Hippocampal formation (tissue), 2 donors: ENCODE data around the gene NAA80.
"Not testable (repeated sequence)": the region's sequence is repeated elsewhere in the genome, so short reads cannot be mapped to it uniquely, and the experiment has no call there.

ENCODE experiments used
- DNase-seq, 2 donors: peaks; one replicate each; lab custom pipeline; 2025; lab: John Stamatoyannopoulos, UW

NAA80 gene

DNA sequence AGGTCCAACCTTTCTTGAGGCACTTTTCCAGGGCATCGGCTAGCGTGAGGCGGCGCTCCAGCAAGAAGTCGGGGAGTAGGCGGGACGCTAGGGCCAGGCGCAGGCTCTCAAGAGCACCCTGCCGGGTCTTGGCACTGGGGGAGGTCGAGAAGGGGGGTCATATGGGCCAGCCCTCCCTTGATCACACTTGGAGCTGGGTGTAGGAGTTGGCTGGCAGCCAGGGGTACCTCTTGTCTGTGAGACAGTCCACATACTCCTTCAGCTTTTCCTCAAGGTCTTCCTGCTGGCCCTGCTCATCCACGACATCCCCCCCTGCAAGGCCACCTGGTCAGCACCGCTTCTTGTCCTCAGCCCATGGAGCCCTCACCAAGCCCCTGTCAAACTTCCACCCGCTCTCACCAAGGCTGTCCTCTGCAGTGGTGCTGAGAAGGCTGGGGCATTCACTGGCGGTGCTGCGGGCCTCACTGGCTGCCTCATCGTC lies 9.0 kb downstream of the NAA80 start:
- DNase-seq: no peak

DNA sequence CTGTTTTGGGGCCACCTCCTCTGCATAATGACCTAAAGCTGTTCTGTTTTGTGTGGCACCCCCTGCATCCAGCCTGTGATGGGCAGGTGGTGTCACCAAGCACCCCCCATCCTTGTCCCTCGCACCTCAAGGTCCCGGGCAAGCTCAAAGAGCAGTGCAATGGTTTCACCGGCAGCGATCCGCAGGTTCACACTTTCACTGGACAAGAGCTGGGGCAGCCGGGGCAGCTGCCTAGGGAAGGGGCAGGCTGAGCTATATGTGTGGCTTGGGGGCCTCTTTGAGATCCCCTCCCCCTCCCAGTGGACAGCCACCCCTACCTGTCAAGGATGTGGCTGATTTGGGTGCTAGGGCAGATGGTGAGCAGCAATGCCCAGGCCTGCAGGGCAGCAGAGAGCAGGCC lies 10.1 kb downstream of the NAA80 start:
- no peak for DNase-seq

DNA sequence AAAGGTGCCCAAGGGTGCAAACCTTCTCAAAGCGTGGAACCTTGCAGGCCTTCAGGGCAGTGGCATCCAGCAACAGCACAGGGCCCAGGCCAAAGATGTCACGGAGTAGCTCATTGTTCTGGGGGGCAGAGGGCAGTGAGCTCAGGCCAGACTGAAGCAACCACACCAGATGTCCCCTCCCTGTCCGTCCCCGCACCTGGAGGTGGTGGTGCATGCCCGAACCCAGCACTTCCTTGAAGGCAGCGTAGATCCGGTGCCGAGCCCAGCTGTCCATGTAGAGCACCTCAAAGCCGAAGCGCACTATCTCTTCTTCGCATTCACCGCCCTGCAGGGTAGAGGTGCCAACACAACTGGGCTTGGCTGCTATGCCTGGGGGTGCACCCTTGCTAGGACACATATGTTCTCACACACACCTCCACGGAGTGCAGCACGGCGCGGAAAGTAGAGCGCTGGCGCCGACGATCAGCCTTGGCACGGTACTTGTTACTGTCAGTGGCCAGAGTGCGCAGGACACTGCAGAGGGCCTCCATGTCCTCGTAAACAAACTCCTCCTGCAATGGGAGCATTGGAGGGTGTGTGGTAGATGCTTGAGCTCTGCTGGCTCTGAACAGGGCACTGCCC lies 10.7 kb downstream of the NAA80 start:
- DNase-seq: no peak

DNA sequence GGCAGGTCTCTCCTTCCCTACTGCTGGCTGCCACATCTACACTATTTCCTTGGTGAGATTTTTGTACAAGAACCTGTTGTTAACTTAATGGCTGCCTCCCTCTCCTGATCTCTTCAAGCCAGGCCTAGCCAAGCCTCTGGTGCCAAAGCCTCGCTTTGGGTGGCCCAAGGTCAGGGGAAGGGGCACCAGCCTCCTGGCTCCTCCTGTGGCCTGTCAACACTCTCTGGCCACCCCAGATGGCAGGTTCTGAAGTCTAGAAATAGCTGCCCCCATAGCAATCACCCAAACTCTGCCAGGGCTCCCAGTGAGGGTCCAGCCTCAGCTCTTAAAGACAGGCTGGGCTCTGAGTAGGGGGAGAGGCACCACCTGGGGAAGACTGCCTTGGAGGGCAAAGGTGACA lies 11.9 kb downstream of the NAA80 start:
- no peak for DNase-seq

DNA sequence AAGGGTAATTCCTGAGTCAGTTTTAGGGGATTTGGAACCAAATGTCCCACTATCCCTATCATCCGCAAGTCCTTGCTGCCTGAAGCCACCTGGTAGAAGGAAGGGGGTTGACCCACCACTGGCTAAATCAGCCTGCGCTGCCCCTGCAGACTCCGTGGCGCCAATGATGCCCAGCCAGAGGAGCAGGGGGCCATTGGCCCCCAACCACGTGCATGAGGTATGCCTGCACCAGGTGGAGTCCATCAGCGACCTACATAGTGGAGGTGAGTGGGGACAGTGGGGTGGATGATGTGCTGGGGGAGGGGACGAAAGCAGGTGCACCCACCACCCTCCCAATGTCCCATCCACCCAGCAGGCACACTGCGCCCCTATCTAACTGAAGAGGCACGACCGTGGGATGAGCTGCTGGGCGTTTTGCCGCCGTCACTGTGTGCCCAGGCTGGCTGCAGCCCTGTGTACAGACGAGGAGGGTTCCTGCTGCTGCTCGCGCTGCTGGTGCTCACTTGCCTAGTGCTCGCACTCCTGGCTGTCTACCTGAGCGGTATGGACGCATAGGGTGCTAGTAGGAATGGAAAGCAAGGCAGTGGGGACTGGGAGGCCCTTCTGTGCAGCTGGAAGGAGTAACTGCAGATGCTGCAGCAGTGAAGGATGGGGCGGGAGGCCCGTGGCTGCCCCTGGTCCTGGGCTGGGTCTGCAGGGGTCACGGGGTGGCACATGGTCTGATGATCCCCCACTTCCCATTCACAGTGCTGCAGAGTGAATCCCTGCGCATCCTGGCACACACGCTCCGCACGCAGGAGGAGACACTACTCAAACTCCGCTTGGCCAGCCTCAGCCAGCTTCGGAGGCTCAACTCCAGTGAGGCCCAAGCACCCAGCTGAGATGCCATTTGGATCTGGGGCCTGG lies 12.6 kb downstream of the NAA80 start:
- DNase-seq: no peak

DNA sequence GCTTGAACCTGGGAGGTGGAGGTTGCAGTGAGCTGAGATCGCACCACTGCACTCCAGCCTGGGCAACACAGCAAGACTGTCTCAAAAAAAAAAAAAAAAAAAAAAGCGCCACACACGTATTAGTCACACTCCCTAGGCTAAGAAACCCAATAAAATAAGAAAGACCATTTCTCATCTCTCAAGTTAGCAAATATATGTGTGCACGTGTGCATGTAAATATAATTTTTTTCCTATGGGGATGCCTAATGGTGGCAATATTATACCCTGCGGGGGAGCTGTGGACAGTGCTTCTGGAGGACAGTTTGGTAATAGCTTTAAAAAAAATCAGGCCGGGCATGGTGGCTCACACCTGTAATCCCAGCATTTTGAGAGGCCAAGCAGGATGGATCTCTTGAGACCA lies 15.1 kb downstream of the NAA80 start:
- not testable (repeated sequence) for DNase-seq

DNA sequence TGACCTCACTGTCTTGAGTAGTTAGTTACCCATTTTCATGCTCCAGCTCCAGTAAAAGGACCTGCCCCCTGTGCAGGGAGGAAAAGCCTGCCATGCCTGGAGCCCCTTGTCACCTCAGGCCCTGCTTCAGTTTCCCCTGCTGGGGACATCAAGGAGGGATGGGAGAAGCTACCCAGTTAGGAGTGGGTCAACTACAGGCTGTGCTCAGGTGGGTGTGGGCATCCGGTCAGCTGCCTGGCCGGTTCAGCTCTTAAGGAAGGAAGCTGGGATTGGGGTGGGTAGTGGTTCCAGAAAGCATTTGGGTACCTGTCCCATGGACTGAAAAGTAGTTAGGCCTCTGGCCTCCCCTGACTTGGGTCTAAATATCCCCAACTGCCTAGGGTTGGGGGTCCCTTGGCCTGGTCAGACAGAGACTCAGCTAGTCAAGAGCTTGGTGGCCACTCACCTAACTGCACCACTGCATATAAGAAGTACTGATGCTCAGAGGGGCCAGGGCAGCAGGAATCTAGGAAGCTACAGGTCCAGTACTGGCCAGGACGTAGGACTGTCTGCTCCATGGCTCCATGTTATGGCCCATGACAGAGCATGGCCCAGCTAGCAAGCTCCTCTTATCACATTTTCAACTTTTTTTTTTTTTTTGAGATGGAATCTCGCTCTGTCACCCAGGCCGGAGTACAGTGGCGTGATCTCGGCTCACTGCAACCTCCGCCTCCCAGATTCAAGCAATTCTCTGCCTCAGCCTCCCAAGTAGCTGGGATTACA lies 19.8 kb downstream of the NAA80 start:
- no peak for DNase-seq

DNA sequence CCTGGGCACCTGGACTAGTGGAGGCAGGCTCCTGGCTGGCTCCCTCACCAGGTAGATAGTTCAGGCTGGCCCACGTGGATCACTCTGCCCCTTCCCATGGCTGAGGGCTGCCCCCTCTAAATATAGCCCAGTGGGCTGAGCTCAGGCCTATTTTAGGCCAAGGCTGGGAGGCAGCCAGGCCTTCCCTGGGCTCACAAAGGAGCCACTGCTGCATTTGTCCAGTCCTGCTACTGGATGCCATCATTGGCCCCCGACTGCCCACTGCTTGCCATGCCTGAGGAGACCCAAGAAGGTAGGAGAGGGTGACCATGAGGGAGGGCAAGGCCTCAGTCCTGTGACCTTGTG lies 20.4 kb downstream of the NAA80 start, which contains the start of gene LSMEM2:
LSMEM2 (plus strand) TSS at position 208 of the 345 bp plus-strand sequence; CDS start at position 235, 27 bp downstream.
- peak in 1 of 2 donors; percentile 54 for DNase-seq

DNA sequence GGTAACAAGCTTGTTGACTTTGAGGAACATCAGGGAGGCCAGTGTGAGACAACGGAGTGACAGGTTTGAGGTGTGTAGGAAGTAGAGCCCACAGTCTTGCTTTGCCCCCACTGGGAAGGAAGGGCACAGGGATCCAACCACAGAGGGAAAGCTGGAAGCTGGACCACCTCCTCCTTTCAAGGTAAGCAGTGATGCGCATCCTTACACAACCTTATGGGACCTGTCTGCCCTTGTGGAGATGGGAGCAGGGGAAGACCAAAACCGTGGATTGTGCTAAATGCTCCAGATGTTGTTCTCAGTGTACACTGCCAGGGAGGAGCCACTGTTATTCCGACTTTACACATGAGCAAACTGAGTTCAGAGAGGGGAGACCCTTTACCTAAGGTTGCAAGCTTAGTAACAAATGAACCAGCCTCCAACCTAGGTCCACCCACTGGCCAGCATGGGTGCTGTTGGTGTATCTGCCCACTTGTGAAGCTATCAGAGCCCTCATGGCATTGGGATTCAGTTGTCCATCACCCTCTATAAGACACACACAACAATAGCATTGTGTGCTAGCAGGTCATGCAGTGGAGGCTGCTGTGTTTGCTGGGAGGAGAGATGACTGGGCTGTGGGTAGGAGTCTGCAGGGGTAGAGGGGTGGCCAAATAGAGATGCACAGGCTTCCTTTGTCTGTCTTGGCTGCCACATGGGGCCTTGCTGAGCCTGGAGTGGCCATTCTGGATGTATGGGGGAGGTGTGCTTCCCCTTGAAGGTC lies 20.9 kb downstream of the NAA80 start:
- peak; percentile 42 to 54 for DNase-seq

DNA sequence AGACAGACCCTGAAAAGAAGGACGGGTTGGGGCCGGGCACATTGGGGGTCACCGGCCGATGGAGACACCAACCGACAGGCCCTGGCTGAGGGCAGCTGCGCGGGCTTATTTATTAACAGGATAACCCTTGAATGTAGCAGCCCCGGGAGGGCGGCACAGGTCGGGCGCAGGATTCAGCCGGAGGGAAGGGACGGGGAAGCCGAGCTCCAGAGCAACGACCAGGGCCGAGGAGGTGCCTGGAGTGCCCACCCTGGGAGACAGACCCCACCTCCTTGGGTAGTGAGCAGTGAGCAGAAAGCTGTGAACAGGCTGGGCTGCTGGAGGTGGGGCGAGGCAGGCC lies 22.5 kb downstream of the NAA80 start:
- no peak for DNase-seq

DNA sequence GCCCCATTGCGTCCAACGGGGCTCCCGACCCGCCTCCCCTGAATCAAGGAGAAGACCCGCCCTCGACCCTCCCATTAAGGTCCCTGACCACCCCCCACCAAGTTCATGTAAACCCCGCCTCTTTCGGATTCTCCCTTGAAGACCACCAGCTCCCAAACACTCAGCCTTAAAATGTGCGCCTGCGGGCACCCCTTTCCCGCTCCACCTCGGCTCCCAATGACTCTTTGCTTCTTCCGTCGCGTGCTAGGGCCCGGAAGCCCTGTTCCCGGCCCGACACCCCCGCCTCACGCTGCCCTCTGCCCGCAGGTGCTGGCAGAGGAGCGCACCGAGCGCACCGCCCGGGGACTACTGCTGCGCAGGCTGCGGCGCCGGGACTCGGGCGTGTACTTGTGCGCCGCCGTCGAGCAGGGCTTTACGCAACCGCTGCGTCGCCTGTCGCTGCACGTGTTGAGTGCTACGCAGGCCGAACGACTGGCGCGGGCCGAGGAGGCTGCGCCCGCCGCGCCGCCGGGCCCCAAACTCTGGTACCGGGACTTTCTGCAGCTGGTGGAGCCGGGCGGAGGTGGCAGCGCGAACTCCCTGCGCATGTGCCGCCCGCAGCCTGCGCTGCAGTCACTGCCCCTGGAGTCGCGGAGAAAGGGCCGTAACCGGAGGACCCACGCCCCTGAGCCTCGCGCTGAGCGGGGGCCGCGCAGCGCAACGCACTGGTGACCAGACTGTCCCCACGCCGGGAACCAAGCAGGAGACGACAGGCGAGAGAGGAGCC lies 23.0 kb downstream of the NAA80 start:
- DNase-seq: no peak

DNA sequence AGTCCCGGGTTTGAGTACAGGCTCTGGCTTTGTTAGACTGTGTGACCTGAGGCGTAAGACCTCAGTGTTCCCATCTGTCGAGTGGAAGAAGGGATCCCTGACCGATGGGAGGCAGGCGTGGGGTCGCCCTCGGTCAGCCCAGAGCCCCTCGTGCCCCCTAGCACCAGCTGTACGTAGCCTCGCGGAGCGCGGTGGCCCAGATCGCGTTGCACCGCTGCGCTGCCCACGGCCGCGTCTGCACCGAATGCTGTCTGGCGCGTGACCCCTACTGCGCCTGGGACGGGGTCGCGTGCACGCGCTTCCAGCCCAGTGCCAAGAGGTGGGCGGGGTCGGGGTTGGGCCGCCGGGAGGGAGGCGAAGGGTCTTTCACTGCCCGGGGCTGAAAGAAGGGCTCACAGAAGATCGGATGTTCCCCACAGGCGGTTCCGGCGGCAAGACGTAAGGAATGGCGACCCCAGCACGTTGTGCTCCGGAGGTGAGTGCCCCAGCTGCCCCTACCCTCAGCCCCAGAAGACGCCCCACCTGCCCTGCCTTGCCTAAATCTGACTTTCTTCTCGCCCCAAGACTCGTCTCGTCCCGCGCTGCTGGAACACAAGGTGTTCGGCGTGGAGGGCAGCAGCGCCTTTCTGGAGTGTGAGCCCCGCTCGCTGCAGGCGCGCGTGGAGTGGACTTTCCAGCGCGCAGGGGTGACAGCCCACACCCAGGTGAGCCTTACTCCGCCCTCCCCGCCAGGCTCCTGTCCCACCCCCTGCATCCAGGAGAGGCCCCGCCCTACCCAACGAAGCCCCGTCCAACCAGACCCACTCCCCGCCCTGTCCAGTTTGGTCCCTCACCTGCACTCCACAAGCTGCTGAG lies 23.8 kb downstream of the NAA80 start:
- no peak for DNase-seq

DNA sequence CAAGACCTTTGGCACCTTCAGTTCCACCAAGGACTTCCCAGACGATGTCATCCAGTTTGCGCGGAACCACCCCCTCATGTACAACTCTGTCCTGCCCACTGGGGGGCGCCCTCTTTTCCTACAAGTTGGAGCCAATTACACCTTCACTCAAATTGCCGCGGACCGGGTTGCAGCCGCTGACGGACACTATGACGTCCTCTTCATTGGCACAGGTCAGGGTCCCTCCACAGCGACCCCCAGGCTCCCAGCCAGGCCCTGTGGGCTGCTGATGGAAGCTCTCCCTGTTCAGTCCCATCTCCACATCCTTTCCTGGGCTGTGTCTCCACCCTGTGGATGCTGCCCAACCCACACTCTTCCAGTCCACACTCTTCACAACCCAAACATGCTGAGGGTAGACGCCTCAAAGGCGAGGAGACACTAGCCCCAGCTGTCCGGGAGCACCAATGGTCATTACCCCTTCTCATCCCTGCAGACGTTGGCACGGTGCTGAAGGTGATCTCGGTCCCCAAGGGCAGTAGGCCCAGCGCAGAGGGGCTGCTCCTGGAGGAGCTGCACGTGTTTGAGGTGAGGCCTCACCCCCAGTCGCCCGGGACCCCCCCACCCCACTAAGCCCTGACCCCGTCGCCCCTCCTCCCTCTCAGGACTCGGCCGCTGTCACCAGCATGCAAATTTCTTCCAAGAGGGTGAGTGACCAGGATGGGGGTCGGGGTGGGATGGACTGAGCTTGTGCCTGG lies 24.7 kb downstream of the NAA80 start:
- peak in 1 of 2 donors; percentile 43 for DNase-seq

DNA sequence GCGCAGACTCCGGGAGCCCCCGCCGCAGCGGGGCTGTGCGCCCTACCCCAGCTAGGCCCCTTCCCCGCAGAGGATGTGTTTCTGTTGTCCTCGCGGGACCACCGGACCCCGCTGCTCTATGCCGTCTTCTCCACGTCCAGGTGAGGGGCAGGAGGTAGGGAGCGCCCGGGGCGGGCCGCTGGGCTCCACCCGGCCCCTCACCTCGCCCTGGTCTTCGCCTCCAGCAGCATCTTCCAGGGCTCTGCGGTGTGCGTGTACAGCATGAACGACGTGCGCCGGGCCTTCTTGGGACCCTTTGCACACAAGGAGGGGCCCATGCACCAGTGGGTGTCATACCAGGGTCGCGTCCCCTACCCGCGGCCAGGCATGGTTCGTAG lies 25.5 kb downstream of the NAA80 start:
- DNase-seq: no peak

DNA sequence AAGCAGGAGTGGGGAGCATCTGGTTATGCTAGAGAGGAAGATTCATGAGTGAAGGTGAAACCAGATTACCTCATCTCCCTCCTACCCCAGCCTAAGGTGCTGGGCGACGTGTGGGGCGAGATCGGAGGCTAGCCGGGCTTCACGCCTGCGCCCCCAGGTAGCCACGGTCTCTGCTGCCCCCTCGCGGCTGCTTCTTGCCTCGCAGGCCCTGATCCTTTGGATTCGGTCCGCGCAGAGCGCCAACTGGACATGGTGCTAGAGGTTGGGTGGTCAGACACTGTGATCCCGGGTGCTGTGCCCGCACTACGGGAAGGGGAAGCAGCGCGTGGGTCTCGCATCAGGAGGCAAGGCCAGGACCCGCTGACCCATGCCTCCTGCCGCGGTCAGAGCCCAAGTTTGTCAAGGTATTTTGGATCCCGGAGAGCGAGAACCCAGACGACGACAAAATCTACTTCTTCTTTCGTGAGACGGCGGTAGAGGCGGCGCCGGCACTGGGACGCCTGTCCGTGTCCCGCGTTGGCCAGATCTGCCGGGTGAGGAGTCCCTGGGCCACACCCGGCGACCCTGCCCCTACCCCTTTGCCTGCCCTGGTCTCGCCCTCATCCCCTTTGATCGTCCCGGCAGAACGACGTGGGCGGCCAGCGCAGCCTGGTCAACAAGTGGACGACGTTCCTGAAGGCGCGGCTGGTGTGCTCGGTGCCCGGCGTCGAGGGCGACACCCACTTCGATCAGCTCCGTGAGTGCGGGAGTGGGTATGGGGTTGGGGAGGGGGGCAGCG lies 26.1 kb downstream of the NAA80 start:
- DNase-seq: peak; percentile 70 to 83

DNA sequence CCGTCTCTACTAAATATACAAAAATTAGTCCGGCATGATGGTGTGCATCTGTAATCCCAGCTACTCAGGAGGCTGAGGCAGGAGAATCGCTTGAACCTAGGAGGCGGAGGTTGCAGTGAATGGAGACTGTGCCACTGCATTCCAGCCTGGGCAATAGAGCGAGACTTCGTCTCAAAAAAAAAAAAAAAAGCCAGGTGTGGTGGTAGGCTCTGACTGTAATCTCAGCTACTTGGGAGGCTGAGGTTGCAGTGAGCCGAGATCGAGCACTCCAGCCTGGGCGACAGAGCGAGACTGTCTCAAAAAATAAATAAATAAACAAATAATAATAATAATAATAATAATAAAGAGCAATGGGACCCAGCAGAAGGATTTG lies 26.7 kb downstream of the NAA80 start:
- not testable (repeated sequence) for DNase-seq

DNA sequence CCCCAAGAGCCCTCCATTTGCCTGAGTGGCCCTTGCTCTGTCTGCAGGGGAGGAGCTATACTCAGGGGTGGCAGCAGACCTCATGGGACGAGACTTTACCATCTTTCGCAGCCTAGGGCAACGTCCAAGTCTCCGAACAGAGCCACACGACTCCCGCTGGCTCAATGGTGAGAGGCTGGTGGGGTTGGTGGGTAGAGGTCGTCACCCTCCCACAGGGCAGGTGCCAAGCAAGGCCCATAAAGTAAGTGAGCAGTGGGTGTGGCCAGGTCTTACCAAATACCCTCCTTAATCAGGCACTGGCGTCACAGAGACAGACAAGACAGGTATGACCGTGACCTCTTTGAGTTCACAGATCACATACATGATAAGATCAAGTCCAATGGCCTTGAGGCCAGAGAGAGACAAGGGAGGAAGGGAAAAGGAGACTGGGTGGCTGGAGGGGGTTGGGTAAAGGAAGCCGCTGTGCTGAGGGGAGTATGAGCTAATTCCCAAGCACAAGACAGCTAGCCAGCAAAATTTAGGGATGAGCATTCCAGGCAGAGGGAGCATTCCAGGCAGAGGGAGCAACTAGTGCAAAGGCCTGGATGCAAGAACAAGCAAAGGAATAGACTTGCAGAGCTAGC lies 27.8 kb downstream of the NAA80 start:
- DNase-seq: no peak
